ENCODE data around the gene GPR17. TPM values are rescaled to one million over a fixed set of nuclear protein-coding genes. Genes with fewer than 3 reads are reported as not detected.

The GPR17 gene
- total and polyA plus RNA-seq, 2 donors (not counting 1 experiment from before 2014, with no cell fraction given): 0.06 TPM; not detected in 1

GRCh38 chr2:127698553-127699355, 52.8 kb downstream of the GPR17 start:
- POLR2A ChIA-PET: interaction anchor here (0.5 kb wide), 2 partner anchors 51 to 304 kb away, joined by 3 to 7 read pairs; no protein-coding TSS in a partner anchor
- no peak overlapping the region for H3K9ac ChIP-seq (ENCODE audit: low read length)

More at GRCh38 chr2:127698553-127699355, 52.8 kb downstream of the GPR17 start:
- TF ChIP-seq, protein P1, sequence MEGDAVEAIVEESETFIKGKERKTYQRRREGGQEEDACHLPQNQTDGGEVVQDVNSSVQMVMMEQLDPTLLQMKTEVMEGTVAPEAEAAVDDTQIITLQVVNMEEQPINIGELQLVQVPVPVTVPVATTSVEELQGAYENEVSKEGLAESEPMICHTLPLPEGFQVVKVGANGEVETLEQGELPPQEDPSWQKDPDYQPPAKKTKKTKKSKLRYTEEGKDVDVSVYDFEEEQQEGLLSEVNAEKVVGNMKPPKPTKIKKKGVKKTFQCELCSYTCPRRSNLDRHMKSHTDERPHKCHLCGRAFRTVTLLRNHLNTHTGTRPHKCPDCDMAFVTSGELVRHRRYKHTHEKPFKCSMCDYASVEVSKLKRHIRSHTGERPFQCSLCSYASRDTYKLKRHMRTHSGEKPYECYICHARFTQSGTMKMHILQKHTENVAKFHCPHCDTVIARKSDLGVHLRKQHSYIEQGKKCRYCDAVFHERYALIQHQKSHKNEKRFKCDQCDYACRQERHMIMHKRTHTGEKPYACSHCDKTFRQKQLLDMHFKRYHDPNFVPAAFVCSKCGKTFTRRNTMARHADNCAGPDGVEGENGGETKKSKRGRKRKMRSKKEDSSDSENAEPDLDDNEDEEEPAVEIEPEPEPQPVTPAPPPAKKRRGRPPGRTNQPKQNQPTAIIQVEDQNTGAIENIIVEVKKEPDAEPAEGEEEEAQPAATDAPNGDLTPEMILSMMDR (IDR thresholded peaks at IDR 0.05): no peak
- TF ChIP-seq EZH2 (IDR thresholded peaks at IDR 0.05; ENCODE audit: borderline replicate concordance, insufficient read depth, low read depth, low read length, poor library complexity, severe bottlenecking): no peak
- H4K20me1 ChIP-seq (ENCODE audit: control insufficient read depth, insufficient read depth, low read length, poor library complexity, severe bottlenecking): peaks cover 12% of the 10 kb centered on the region
- Mint-ChIP-seq H3K4me3 (no peak overlapping the region), H3K27ac (peak overlapping the region; percentile 41), H3K27me3 (no peaks in the 10 kb centered on the region), H3K9me3 (ENCODE audit: insufficient read depth) (no peaks in the 10 kb centered on the region), H3K4me1 (peaks cover 22% of the 10 kb centered on the region)
- H3K27ac ChIP-seq (ENCODE audit: low read length in 2 of 2): no peak overlapping the region
- WGBS (ENCODE audit: insufficient coverage): 96% methylated on average over 25 of the region's 27 CpGs
- peaks cover 16% of the 10 kb centered on the region for H3K79me2 ChIP-seq (ENCODE audit: control insufficient read depth, insufficient read depth, low read length)
- no peaks in the 10 kb centered on the region for H3K9me3 ChIP-seq (ENCODE audit: control extremely low read depth in 1 of 3, control insufficient read depth in 2 of 3, insufficient read depth in 1 of 3, low read length in 2 of 3)
- no peak overlapping the region for H3K4me2 ChIP-seq (replicated peaks; ENCODE audit: low read depth, low read length, poor library complexity, severe bottlenecking)
- no peak overlapping the region for H2AFZ ChIP-seq (ENCODE audit: insufficient read depth, low read depth, low read length, poor library complexity, severe bottlenecking)
- peaks cover 0 to 9% of the 10 kb centered on the region in 2 experiments for H3K36me3 ChIP-seq (replicated peaks in 1 of 2; ENCODE audit: control extremely low read depth in 1 of 2, control insufficient read depth in 1 of 2, extremely low read depth in 1 of 2, insufficient read depth in 2 of 2, low read length in 1 of 2)
- peaks cover 22 to 32% of the 10 kb centered on the region in 2 donors for H3K4me1 ChIP-seq (ENCODE audit: control insufficient read depth in 2 of 2, insufficient read depth in 2 of 2, low read length in 2 of 2)
- no peak for DNase-seq
- intact Hi-C loops (cut with micrococcal nuclease): no loop called here
- H3K4me3 ChIP-seq (ENCODE audit: control extremely low read depth in 1 of 5, extremely low read depth in 1 of 5, insufficient read depth in 1 of 5, low read depth in 2 of 5, low read length in 4 of 5): no peak overlapping the region
- no peak for ATAC-seq (ENCODE audit: low read depth)
- no peaks in the 10 kb centered on the region for H3K27me3 ChIP-seq (replicated peaks in 1 of 4; ENCODE audit: control extremely low read depth in 1 of 4, control insufficient read depth in 3 of 4, insufficient read depth in 4 of 4, low read length in 3 of 4)
- CTCF ChIA-PET: interaction anchor here (4.7 kb wide), 1 partner anchor 107 kb away, joined by 36 read pairs; no protein-coding TSS in a partner anchor

Data from B cell (primary cell).